GM18511 (cell line): ENCODE results near the gene BCAS3.
A peak's percentile ranks its signal among the peaks of the same experiment; 100 is the strongest.

ENCODE experiments used
- ATAC-seq: cut with Tn5 transposase; IDR thresholded peaks from one replicate; pipeline ENCODE4 v1.9.1; 2021; ENCODE audit warnings: mild to moderate bottlenecking, moderate library complexity; ENCODE audit not compliant: unreplicated experiment

Gene BCAS3

GRCh38 chr17:61412143-61412859 lies 734.6 kb downstream of the BCAS3 start:
- peak; percentile 64 for ATAC-seq

GRCh38 chr17:61412860-61413660 lies 735.4 kb downstream of the BCAS3 start:
- ATAC-seq = no peak

- ATAC-seq = no peak
Measured at GRCh38 chr17:61413661-61414126, 736.0 kb downstream of the BCAS3 start.

- no peak for ATAC-seq
Measured at GRCh38 chr17:61414141-61414935, 736.7 kb downstream of the BCAS3 start.

GRCh38 chr17:61414936-61415251 lies 737.2 kb downstream of the BCAS3 start:
- ATAC-seq = no peak

- no peak for ATAC-seq
Measured at GRCh38 chr17:61415374-61416210, 737.9 kb downstream of the BCAS3 start.

GRCh38 chr17:61416211-61416539 lies 738.5 kb downstream of the BCAS3 start:
- no peak for ATAC-seq

- ATAC-seq = peak; percentile 41
Measured at GRCh38 chr17:61416540-61417363, 739.1 kb downstream of the BCAS3 start.

GRCh38 chr17:61418449-61418848 lies 740.8 kb downstream of the BCAS3 start:
- ATAC-seq = no peak

- ATAC-seq = no peak
Measured at GRCh38 chr17:61419496-61420046, 741.9 kb downstream of the BCAS3 start.

- no peak for ATAC-seq
Measured at GRCh38 chr17:61420052-61420451, 742.4 kb downstream of the BCAS3 start.

- ATAC-seq = no peak
Measured at GRCh38 chr17:61420745-61421398, 743.2 kb downstream of the BCAS3 start.

GRCh38 chr17:61421460-61421859 lies 743.8 kb downstream of the BCAS3 start:
- ATAC-seq = no peak

- ATAC-seq = no peak
Measured at GRCh38 chr17:61422116-61422799, 744.6 kb downstream of the BCAS3 start.

- ATAC-seq = no peak
Measured at GRCh38 chr17:61422869-61423268, 745.2 kb downstream of the BCAS3 start.

- no peak for ATAC-seq
Measured at GRCh38 chr17:61423967-61424649, 746.5 kb downstream of the BCAS3 start.

- ATAC-seq = no peak
Measured at GRCh38 chr17:61425682-61426481, 748.2 kb downstream of the BCAS3 start.
